OCI-LY3 (cell line): ENCODE measurements around the gene ALG3.

Source experiments
- H2AFZ ChIP-seq: fragments of 200-600, 300-600 bp; shearing (Covaris generic); 2 replicates; pipeline ENCODE4 v1.6.0; 2014; ENCODE audit warnings: antibody characterized with exemption, low read depth, low read length
- H3K27ac ChIP-seq: fragments of 200-600, 300-600 bp; sonication (generic); 2 replicates; pipeline ENCODE4 v1.5.1; 2014; ENCODE audit warnings: mild to moderate bottlenecking, low read length, moderate library complexity, mixed read lengths
- H3K27me3 ChIP-seq: fragments of 200-600, 300-600 bp; sonication (generic); 2 replicates; pipeline ENCODE4 v1.6.1; 2014; ENCODE audit warnings: low read depth, low read length, mixed read lengths
- H3K36me3 ChIP-seq: fragments of 200-600, 300-600 bp; sonication (generic); replicated peaks from 2 replicates; pipeline ENCODE3; 2014; ENCODE audit warnings: low read depth, low read length, mixed read lengths
- H3K4me1 ChIP-seq: fragments of 300-600, 200-600 bp; sonication (generic); 2 replicates; pipeline ENCODE4 v1.6.1; 2014; ENCODE audit warnings: low read length, mixed read lengths
- H3K4me2 ChIP-seq: fragments of 200-600, 300-600 bp; sonication (generic); 2 replicates; pipeline ENCODE4 v1.6.1; 2014; ENCODE audit warnings: low read length, mixed read lengths
- H3K4me3 ChIP-seq: fragments of 300-600, 200-600 bp; sonication (generic); 2 replicates; pipeline ENCODE4 v1.5.1; 2014; ENCODE audit warnings: antibody characterized with exemption, mild to moderate bottlenecking, low read length, moderate library complexity
- H3K79me2 ChIP-seq: fragments of 300-600, 200-600 bp; shearing (Covaris generic); 2 replicates; pipeline ENCODE4 v1.6.1; 2014; ENCODE audit warnings: mild to moderate bottlenecking, low read length, mixed read lengths
- H3K9ac ChIP-seq: fragments of 300-600, 200-600 bp; shearing (Covaris generic); 2 replicates; pipeline ENCODE4 v1.6.0; 2014; ENCODE audit warnings: mild to moderate bottlenecking, low read length, moderate library complexity
- H3K9me3 ChIP-seq: fragments of 200-600, 300-600 bp; shearing (Covaris generic); 2 replicates; pipeline ENCODE4 v1.6.1; 2014; ENCODE audit warnings: low read length, mixed read lengths; ENCODE audit not compliant: insufficient read depth
- H4K20me1 ChIP-seq: fragments of 200-600, 300-600 bp; sonication (generic); 2 replicates; pipeline ENCODE4 v1.6.1; 2016; ENCODE audit warnings: low read length, mixed read lengths; ENCODE audit not compliant: insufficient read depth
- EZH2phosphoT487 ChIP-seq: fragments of 200-600 bp; shearing (Covaris generic); IDR thresholded peaks from 2 replicates; pipeline ENCODE4 v1.6.1; 2018; ENCODE audit warnings: antibody characterized with exemption, mixed run types, low read depth
- TF ChIP-seq, protein P1 (sequence below): fragments of 200-600, 300-600 bp; sonication (generic); IDR thresholded peaks from 2 replicates; pipeline ENCODE4 v1.5.1; 2014; ENCODE audit warnings: antibody characterized with exemption, low read length, low read depth

The ALG3 gene

DNA sequence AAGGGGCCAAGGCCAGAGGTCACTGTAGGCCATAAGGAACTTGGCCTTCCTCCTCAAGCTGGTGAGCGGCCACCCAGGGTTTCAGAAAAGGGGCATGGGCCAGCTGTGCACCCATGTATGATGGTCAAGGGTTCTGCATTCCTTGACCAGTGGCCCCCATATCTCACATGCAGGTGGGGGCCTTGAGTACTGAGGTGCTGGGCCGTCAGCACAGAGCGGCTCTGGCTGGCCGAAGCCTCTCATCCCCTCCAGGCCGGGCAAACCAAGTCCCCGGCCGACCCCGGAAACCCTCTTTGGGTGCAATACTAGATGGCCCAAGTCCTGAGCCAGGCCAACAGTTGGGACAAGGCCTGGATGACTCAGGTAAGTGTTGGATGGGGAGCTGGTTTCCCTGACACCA lies 9.5 kb downstream of the ALG3 start:
- Histone ChIP-seq H2AFZ (no peak overlapping the region), H3K27ac (no peak overlapping the region), H3K27me3 (no peaks in the 10 kb centered on the region), H3K9me3 (no peaks in the 10 kb centered on the region), H3K4me1 (no peaks in the 10 kb centered on the region), H3K9ac (no peak overlapping the region), H4K20me1 (no peaks in the 10 kb centered on the region), H3K79me2 (no peaks in the 10 kb centered on the region), H3K4me3 (no peak overlapping the region), H3K36me3 (peaks cover 14% of the 10 kb centered on the region), H3K4me2 (no peak overlapping the region)
- TF ChIP-seq EZH2phosphoT487: no peak
- TF ChIP-seq, protein P1, sequence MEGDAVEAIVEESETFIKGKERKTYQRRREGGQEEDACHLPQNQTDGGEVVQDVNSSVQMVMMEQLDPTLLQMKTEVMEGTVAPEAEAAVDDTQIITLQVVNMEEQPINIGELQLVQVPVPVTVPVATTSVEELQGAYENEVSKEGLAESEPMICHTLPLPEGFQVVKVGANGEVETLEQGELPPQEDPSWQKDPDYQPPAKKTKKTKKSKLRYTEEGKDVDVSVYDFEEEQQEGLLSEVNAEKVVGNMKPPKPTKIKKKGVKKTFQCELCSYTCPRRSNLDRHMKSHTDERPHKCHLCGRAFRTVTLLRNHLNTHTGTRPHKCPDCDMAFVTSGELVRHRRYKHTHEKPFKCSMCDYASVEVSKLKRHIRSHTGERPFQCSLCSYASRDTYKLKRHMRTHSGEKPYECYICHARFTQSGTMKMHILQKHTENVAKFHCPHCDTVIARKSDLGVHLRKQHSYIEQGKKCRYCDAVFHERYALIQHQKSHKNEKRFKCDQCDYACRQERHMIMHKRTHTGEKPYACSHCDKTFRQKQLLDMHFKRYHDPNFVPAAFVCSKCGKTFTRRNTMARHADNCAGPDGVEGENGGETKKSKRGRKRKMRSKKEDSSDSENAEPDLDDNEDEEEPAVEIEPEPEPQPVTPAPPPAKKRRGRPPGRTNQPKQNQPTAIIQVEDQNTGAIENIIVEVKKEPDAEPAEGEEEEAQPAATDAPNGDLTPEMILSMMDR: no peak

DNA sequence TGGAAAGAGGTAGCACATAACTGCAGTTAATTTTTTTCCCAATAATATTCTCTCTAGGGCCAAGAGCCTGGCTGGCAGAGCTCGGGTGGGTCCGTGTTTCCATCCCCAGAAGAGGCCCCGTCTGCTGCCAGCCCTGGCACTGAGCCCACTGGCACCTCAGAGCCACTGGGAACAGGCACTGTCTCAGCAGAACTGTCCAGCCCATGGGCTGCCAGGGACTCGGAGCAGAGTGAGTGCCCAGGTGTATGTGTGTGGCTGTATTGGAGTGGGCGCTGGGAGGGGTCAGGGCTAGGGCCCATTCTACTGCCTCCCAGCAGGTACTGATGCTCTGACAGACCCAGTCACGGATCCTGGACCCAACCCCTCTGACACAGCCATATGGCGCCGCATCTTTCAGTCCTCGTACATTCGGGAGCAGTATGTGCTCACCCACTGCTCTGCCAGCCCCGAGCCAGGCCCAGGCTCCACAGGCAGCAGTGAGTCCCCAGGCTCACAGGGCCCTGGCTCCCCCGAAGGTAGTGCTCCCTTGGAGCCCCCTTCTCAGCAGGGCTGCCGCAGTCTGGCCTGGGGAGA lies 10.4 kb downstream of the ALG3 start:
- no peak overlapping the region for H3K9ac ChIP-seq
- no peaks in the 10 kb centered on the region for H3K4me1 ChIP-seq
- no peaks in the 10 kb centered on the region for H3K79me2 ChIP-seq
- H3K4me2 ChIP-seq: no peak overlapping the region
- TF ChIP-seq, protein P1: no peak
- TF ChIP-seq EZH2phosphoT487: no peak
- no peak overlapping the region for H2AFZ ChIP-seq
- H3K9me3 ChIP-seq: no peaks in the 10 kb centered on the region
- no peaks in the 10 kb centered on the region for H4K20me1 ChIP-seq
- H3K4me3 ChIP-seq: no peak overlapping the region
- no peaks in the 10 kb centered on the region for H3K27me3 ChIP-seq
- H3K27ac ChIP-seq: no peak overlapping the region
- H3K36me3 ChIP-seq: peaks cover 10% of the 10 kb centered on the region

DNA sequence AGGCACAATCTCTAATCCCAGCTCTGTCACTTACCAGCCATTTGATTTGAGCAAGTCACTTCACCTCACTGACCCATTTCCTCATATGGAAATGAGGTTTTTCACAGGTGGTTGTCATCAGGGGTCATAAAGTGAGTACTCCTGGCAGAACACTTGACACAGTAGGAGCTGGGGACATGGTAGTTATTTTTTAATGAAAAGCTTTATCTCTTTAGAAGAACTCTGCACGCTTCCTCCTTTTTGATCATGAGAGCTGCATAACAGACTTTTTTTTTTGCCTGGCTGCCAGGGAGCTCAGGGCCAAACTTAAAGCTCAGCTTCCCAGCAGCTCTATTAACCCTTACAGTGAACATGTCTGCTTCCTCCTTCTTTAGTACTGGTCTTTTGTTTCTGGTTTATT lies 11.0 kb downstream of the ALG3 start:
- Histone ChIP-seq H3K27ac (no peak overlapping the region), H4K20me1 (no peaks in the 10 kb centered on the region), H3K9ac (no peak overlapping the region), H3K4me2 (no peak overlapping the region), H3K9me3 (no peaks in the 10 kb centered on the region), H3K79me2 (no peaks in the 10 kb centered on the region), H3K4me3 (no peak overlapping the region), H3K27me3 (no peaks in the 10 kb centered on the region), H2AFZ (no peak overlapping the region), H3K4me1 (no peaks in the 10 kb centered on the region), H3K36me3 (peaks cover 8% of the 10 kb centered on the region)
- TF ChIP-seq EZH2phosphoT487: no peak
- TF ChIP-seq, protein P1: no peak

DNA sequence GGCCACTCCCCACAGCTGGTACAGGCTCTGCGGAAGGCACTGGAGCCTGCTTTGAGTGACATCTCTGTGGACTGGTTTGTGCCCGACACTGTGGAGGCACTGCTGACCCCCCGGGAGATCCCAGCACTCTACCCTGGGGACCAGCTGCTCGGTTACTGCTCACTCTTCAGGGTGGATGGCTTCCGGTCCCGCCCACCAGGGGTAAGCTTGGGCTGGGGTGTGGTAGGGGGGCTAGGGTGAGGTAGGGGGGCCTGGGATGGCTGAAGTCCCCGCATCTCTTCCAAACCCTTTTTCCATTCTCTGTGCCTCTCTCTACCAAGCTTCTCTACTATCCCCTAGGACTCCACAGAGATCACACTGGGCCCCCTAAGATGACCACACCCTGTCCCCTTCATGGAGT lies 11.6 kb downstream of the ALG3 start:
- no peaks in the 10 kb centered on the region for H4K20me1 ChIP-seq
- H2AFZ ChIP-seq: no peak overlapping the region
- no peak overlapping the region for H3K4me3 ChIP-seq
- H3K9ac ChIP-seq: no peak overlapping the region
- H3K79me2 ChIP-seq: no peaks in the 10 kb centered on the region
- no peaks in the 10 kb centered on the region for H3K9me3 ChIP-seq
- H3K36me3 ChIP-seq: peaks cover 3% of the 10 kb centered on the region
- TF ChIP-seq EZH2phosphoT487: no peak
- TF ChIP-seq, protein P1: no peak
- no peak overlapping the region for H3K27ac ChIP-seq
- no peaks in the 10 kb centered on the region for H3K27me3 ChIP-seq
- H3K4me1 ChIP-seq: no peaks in the 10 kb centered on the region
- no peak overlapping the region for H3K4me2 ChIP-seq
